OCI-LY1 (cell line): ENCODE data around the gene CPSF4L.

ENCODE experiments used
- CTCF ChIP-seq: fragments of 200-600 bp; sonication (generic), shearing (Covaris generic); IDR thresholded peaks from 2 replicates; pipeline ENCODE4 v1.5.1; 2017; ENCODE audit warnings: mild to moderate bottlenecking, antibody characterized with exemption, low read length, moderate library complexity, mixed read lengths
- EZH2 ChIP-seq: fragments of 200-600 bp; sonication (generic), shearing (Covaris generic); IDR thresholded peaks from 2 replicates; pipeline ENCODE4 v1.8.0; 2017; ENCODE audit warnings: borderline replicate concordance, mixed run types, mild to moderate bottlenecking, antibody characterized with exemption, low read length, moderate library complexity, mixed read lengths

- TF ChIP-seq CTCF (no peak), EZH2 (no peak)
These were observed 33.7 kb downstream of the CPSF4L start for GRCh38 chr17:73227944-73228343.
